NCI-H1694 treated with DMSO at 0.1 percent for 48 hours (cell line): ENCODE measurements around the gene BSDC1.

Source experiments
- DNase-seq: peaks from one replicate; lab custom pipeline; 2025; lab: John Stamatoyannopoulos, UW

The BSDC1 gene

GRCh38 chr1:32394890-32395432 lies 720 bp upstream of the BSDC1 start:
- no peak for DNase-seq

- DNase-seq, result no peak
Observed at GRCh38 chr1:32393832-32394140, 455 bp downstream of the BSDC1 start.

DNA sequence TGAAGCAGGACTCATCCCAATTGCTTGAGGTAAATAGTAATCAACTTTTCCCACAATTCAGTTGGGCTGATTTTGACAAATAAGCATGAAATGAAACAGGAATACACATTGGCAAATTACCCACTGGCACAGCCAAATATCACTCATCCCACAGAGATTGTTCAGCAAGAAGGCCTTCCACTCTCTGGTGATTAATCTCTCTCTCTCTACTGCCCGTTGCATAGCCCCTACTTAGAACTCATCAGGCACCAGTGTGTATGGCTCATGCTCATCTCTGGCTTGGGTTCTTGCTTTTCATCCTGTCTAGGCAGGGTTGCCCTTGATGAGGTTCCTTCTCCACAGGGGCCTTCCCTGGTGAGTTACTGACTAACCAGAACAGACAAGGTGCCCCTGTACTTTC lies 1.1 kb downstream of the BSDC1 start:
- no peak for DNase-seq

- DNase-seq, result no peak
Observed at GRCh38 chr1:32392325-32392724, 1.9 kb downstream of the BSDC1 start.

DNA sequence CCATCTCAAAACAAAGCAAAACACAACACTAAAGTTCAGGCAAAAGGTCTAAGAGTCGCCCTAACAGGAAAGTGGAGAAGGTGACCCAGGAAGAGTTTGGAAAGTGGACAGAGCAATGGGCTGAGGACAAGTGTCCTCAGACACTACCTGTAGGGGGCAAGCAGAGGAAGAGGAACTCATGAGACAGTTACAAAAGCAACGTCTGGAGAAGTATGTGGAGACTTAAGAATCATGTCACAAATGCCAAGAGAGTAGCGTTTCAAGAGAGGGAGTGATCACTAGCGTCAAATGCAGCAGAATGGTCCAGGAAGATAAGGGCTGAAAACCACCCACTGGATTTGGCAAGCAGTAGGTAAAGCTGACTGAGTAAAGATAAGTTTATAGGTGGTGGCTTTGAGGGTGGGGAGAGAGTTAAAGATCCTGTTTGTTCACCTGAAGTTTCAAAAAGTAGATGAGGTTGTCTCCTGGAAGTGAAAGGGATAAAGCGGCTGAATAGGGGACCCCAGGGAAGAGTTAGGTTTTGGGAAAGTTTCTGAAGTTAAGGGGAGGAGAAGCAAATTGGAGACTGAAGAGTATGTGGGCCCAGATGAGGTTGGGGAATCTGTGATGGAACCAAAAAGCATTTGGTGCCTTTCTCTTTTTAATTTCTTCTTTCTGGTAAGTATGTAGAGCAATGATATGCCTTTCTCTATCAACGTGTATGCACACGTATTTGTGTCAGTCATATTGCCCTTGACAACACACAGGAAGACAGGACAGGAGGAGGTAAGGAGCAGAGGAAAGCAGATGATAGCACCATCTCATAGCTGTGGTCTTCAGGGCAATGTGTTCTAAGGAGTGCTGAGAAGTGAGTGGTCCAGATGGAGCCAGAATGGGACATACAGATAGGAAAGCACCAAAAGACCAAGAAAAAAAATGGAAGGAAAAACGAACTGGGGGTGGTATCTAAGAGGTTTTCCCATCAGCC lies 3.1 kb downstream of the BSDC1 start:
- DNase-seq, result no peak

DNA sequence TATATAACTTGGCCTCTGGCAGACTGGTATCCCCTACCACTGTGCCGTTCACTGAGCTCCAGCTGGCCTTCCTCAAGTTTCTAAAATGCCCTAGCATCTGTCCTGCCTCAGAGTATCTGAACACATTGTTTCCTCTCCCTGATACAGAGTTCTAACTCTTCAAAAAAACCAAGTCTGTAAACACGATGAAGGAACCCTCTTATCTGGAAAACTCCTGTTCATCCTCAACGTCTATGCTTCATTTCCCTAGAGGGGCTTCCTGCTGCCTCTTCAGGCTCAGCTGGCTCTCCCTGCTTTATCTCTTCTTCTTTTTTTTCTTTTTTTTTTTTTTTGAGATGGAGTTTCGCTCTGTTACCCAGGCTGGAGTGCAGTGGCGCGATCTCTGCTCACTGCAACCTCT lies 5.6 kb downstream of the BSDC1 start:
- DNase-seq, result no peak

DNA sequence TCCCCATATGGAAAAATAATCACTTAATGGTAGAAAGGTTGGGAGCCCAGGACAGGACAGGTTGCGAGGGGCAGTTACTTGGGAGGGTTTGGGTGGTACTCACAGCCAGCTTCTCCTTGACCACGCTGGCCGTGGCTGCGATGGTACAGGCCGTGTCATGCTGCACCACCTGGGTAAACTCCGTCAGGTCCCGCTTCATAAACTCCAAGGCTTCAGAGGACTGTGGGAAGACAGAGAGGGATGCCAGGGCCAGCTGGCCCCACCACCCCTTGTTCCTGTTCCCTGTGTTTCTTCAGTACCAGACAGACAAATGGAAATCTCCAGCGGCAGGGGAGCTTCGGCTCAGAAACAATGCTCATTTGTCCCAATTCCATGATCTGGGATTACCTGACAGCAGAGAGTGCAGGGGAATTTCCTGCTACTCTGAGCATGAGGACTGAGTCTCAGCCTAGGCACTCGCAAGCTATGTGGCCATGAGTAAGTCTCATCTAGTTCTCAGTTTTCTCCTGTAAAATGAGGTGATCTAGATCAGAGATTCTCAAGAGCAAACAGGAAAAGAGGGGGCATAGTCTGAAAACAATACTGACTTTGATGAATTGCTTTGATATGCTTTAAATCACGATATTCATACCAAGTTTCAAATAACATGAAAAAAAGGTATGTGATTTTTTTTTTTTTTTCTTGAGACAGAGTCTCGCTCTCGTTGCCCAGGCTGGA lies 7.4 kb downstream of the BSDC1 start:
- no peak for DNase-seq

DNA sequence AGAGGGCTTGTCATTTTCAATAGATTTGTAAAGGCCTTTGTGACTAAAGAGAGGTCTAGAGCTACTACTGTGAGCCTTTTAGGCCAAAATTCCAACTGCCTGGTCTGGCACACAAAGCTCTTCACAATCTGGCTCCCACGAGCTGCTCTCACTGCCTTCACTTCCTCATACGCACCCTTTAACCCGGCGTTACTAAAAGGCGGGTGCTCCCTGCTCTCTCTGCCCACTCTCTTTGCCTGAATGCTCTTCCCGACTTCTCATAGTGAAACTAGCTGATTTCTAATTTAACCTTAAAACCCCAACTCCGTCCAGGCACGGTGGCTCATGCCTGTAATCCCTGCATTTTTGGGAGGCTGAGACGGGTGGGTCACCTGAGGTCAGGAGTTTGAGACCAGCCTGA lies 14.2 kb downstream of the BSDC1 start:
- no peak for DNase-seq

- DNase-seq, result no peak
Observed at GRCh38 chr1:32377541-32378220, 16.6 kb downstream of the BSDC1 start.

DNA sequence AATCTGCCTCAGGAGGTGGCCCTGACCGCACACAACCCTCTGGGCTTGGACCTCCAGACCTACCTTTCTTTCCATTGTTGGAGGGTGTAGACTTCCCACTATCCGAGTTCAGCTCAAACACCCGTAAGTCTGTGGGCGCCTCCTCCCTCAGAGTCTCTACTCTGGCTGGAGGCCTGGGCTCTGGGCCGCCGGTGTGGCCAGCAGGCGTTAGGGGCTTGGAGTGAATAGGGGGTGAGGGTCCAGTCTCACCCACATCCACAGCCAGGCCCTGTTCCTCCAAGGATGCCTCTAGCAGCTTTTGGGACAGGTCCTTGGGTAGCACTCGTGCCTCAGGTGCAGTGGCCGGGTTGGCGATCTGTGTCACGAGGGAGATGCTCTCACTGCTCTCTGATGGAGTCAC lies 18.0 kb downstream of the BSDC1 start:
- no peak for DNase-seq

DNA sequence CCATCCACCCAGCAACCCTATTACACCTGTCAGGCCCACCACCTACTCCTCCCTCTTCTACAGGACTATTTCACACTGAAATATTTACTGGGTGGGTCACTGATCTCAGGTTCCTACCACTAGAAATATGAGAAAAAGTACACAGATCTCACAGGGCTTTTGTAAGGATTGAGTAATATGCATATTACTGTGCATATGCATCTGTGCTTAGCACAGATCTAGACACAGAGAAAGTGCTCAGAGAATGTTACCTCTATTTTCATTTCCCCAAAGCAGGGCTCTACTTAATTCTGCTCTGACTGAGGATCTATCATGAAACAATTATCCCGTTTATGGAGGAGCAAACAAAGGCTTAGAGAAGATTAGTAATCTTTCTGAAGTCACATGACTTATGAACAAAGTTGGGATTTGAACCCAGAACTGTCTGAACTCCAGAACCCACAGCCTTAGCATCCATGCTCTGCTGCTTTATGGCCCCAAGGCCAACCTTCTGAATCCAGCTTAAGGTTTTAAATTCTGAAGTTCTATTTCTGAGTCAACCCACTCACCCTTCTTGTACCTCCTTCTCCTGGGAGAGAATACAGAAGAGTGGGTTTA lies 20.1 kb downstream of the BSDC1 start:
- DNase-seq, result no peak

DNA sequence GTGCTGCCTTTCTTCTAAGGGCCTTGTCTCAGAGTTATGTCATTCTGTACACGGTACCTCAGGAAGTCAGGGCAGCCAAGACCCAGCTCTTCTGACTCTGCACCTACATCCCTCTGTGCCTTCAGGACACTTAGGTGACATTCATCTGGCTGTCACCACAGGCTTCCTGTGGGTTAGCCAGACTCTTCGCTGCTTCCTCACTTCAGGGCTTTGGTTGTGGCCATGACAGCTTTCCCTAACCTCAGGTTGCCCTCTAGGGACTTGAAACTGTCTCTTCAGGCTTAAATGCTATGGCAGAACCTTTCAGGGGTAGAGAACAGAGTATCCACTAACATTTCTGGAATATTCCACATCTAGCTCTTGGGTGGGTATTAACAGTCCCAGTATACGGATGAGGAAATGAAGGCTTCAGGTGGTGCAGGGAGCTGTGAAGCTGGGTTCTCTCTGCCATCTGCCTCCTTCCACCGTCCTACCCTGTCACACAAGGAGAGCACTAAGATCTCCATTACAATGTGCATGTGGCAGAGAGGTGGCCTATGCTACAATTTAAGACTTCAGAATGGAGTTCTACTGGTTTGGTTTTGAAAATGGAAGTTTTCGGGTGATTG lies 22.0 kb downstream of the BSDC1 start:
- no peak for DNase-seq

GRCh38 chr1:32367912-32368635 lies 26.2 kb downstream of the BSDC1 start:
- DNase-seq, result no peak

GRCh38 chr1:32365445-32365844 lies 28.8 kb downstream of the BSDC1 start:
- DNase-seq, result no peak

DNA sequence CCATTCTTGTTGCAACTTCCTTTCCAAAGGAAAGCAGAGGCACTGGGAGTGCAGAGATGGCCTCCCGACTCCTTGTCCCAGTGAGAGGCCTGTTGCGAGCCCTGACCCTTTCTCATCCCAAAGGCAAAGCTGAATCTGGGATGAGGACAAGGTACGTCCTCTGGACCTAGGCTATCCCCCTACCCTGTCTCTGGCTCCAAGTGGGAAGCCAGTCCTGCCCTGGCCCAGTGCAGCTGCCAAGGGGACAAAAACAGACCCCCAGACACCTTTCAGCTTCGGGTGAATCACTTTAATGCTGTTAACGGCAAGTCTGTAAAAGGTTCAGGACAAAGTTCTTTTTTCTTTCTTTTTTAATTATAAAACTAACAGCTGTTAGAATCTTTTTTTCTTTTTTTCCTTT lies 29.4 kb downstream of the BSDC1 start:
- DNase-seq, result no peak

- DNase-seq, result no peak
Observed at GRCh38 chr1:32363713-32364112, 30.5 kb downstream of the BSDC1 start.

GRCh38 chr1:32362474-32363313 lies 31.5 kb downstream of the BSDC1 start, which contains the start of the genes FAM229A and TSSK3:
Gene FAM229A, minus strand, starts transcription at chr1:32362485. Its CDS starts 394 bp downstream, at chr1:32362091.
Gene TSSK3, plus strand, starts transcription at chr1:32362539. Its CDS starts 163 bp downstream, at chr1:32362702.
- DNase-seq, result no peak

DNA sequence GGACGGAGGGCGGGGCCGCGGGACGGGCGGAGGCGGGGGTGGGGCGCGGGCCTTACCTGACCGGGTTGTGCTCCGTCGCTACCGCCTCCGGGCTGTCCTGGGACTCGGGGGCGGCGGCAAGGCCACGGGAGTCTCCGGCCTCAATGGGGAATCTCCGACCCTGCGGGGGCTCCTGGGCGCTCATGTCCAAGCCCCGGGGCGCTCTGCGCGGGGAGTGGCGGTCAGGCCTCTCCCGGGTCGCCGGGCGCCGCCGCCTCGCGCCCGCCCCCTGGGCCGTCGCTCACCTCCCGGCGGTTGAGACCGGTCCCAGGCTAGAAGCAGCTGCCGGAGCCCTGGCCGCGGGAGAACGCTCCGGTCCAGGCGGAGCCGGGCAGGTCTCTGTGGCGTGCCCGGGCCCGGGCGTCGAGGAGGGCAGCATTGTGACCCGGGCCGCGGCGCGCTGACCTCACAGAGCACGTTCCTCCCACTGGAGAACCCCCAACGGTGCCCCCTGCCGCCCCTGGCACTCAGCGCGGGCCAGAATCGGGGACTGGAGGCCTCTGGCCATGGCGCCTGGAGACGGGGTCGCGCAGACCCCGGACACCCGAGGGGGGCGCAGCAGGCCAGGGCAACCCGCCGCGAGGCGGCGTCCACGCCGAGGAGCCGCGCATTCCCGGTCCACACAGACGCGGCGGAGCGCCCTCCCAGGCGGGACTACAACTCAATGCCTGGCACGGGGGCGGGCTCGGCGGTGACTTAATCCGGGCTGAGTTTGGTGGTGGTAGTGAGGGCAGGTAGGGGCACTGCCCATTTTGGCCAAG lies 32.4 kb downstream of the BSDC1 start:
- no peak for DNase-seq

GRCh38 chr1:32361308-32361673 lies 33.0 kb downstream of the BSDC1 start:
- no peak for DNase-seq
